ENCODE data around the gene SCN3A.

Gene SCN3A

GRCh38 chr2:165203689-165204559, at the start of gene SCN3A:
Gene SCN3A (minus strand): TSS chr2:165204050. CDS start chr2:165176394, 27,656 bp downstream.
- Histone ChIP-seq H3K4me3 (ENCODE audit: low read depth, low read length) (no peak within 1 kb of the TSS), H3K9ac (ENCODE audit: low read depth, low read length) (no peak within 1 kb of the TSS), H3K27me3 (ENCODE audit: control insufficient read depth, insufficient read depth, low read length) (no peaks in the 10 kb centered on the region), H3K9me3 (ENCODE audit: control insufficient read depth, insufficient read depth, low read length) (no peaks in the 10 kb centered on the region), H3K4me1 (ENCODE audit: control insufficient read depth, insufficient read depth, low read length) (no peaks in the 10 kb centered on the region), H3K36me3 (ENCODE audit: control insufficient read depth, insufficient read depth, low read length) (no peaks in the 10 kb centered on the region)

- Histone ChIP-seq H3K36me3 (ENCODE audit: control insufficient read depth, insufficient read depth, low read length) (no peaks in the 10 kb centered on the region), H3K9ac (ENCODE audit: low read depth, low read length) (no peak overlapping the region), H3K4me3 (ENCODE audit: low read depth, low read length) (no peak overlapping the region), H3K4me1 (ENCODE audit: control insufficient read depth, insufficient read depth, low read length) (no peaks in the 10 kb centered on the region), H3K9me3 (ENCODE audit: control insufficient read depth, insufficient read depth, low read length) (no peaks in the 10 kb centered on the region), H3K27me3 (ENCODE audit: control insufficient read depth, insufficient read depth, low read length) (no peaks in the 10 kb centered on the region)
These were observed 49.3 kb upstream of the SCN3A start for GRCh38 chr2:165253178-165253577.

DNA sequence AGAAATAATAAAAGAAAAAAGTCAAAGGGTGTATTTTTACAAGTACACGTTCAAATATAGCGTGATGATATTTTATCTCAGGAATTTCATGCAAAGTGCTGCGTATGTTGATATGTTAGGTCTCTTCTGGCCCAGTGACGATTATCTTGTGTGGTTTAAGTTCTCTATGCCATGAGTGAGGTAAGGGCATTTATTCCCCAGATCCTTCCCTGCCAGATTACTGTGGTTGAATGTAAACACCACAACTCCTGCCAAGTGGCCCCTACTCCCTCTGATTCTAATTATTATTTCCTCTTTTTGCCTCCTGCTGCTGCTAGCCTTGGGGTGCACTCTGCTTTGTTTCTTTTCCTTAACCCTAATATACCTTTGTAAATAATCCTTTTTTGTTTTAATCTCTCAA, 47.5 kb upstream of the SCN3A start:
- no peaks in the 10 kb centered on the region for H3K4me1 ChIP-seq (ENCODE audit: control insufficient read depth, insufficient read depth, low read length)
- H3K36me3 ChIP-seq (ENCODE audit: control insufficient read depth, insufficient read depth, low read length): no peaks in the 10 kb centered on the region
- no peaks in the 10 kb centered on the region for H3K9me3 ChIP-seq (ENCODE audit: control insufficient read depth, insufficient read depth, low read length)
- H3K4me3 ChIP-seq (ENCODE audit: low read depth, low read length): no peak overlapping the region
- no peaks in the 10 kb centered on the region for H3K27me3 ChIP-seq (ENCODE audit: control insufficient read depth, insufficient read depth, low read length)
- no peak overlapping the region for H3K9ac ChIP-seq (ENCODE audit: low read depth, low read length)

DNA sequence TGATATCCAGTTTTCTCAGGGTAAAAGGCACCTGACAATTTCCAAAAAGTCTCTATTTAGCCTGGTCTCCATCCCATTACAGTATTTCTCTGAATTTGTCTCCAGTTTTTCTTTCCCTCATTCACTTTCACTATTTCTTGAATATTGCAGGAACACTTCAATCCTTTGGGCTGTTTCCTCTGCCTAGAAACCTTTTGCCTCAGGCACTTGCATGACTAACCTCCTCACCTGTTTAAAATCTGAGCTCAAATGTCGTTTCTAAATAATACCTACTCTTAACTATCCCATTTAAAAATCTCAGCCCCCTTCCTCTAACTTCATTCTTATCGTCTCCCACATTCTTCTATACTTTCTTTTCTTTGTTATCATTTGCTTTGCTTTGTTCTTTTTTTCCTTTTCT, 44.4 kb upstream of the SCN3A start:
- no peaks in the 10 kb centered on the region for H3K36me3 ChIP-seq (ENCODE audit: control insufficient read depth, insufficient read depth, low read length)
- no peak overlapping the region for H3K4me3 ChIP-seq (ENCODE audit: low read depth, low read length)
- no peaks in the 10 kb centered on the region for H3K9me3 ChIP-seq (ENCODE audit: control insufficient read depth, insufficient read depth, low read length)
- H3K27me3 ChIP-seq (ENCODE audit: control insufficient read depth, insufficient read depth, low read length): no peaks in the 10 kb centered on the region
- no peak overlapping the region for H3K9ac ChIP-seq (ENCODE audit: low read depth, low read length)
- H3K4me1 ChIP-seq (ENCODE audit: control insufficient read depth, insufficient read depth, low read length): no peaks in the 10 kb centered on the region

DNA sequence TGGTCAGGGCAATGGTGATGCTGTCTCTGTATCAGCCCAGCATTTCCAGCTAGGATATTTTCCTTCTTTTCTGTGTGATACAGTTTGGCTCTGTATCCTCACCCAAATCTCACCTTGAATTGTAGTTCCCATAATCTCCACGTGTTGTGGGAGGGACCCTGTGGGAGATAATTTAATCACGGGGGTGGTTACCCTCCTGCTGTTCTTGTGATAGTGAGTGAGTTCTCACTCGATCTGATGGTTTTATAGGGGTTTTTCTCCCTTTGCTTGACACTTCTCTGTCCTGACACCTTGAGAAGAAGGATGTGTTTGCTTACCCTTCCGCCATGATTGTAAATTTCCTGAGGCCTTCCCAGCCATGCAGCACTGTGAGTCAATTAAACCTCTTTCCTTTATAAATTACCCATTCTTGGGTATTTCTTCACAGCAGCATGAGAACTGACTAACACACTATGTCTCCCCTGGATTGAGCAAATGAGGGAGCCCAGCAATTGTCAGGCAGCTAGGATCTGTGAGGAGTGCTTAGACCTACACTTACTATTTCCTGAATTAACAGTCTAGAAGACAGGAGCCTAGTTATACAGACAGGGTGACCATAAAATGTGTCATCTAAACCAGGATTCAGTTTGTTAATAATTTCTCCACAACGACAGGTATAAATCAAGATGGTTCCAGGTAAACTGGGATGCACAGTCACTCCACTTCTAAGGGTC, 41.4 kb upstream of the SCN3A start:
- H3K9me3 ChIP-seq (ENCODE audit: control insufficient read depth, insufficient read depth, low read length): no peaks in the 10 kb centered on the region
- H3K36me3 ChIP-seq (ENCODE audit: control insufficient read depth, insufficient read depth, low read length): no peaks in the 10 kb centered on the region
- no peak overlapping the region for H3K4me3 ChIP-seq (ENCODE audit: low read depth, low read length)
- no peak overlapping the region for H3K9ac ChIP-seq (ENCODE audit: low read depth, low read length)
- no peaks in the 10 kb centered on the region for H3K27me3 ChIP-seq (ENCODE audit: control insufficient read depth, insufficient read depth, low read length)
- no peaks in the 10 kb centered on the region for H3K4me1 ChIP-seq (ENCODE audit: control insufficient read depth, insufficient read depth, low read length)

GRCh38 chr2:165240916-165241315, 37.1 kb upstream of the SCN3A start:
- H3K36me3 ChIP-seq (ENCODE audit: control insufficient read depth, insufficient read depth, low read length): no peaks in the 10 kb centered on the region
- H3K4me1 ChIP-seq (ENCODE audit: control insufficient read depth, insufficient read depth, low read length): no peaks in the 10 kb centered on the region
- H3K9ac ChIP-seq (ENCODE audit: low read depth, low read length): no peak overlapping the region
- no peaks in the 10 kb centered on the region for H3K27me3 ChIP-seq (ENCODE audit: control insufficient read depth, insufficient read depth, low read length)
- H3K9me3 ChIP-seq (ENCODE audit: control insufficient read depth, insufficient read depth, low read length): no peaks in the 10 kb centered on the region
- no peak overlapping the region for H3K4me3 ChIP-seq (ENCODE audit: low read depth, low read length)

- Histone ChIP-seq H3K9ac (ENCODE audit: low read depth, low read length) (no peak overlapping the region), H3K27me3 (ENCODE audit: control insufficient read depth, insufficient read depth, low read length) (no peaks in the 10 kb centered on the region), H3K36me3 (ENCODE audit: control insufficient read depth, insufficient read depth, low read length) (no peaks in the 10 kb centered on the region), H3K4me1 (ENCODE audit: control insufficient read depth, insufficient read depth, low read length) (no peaks in the 10 kb centered on the region), H3K9me3 (ENCODE audit: control insufficient read depth, insufficient read depth, low read length) (no peaks in the 10 kb centered on the region), H3K4me3 (ENCODE audit: low read depth, low read length) (no peak overlapping the region)
These were observed 36.1 kb upstream of the SCN3A start for GRCh38 chr2:165239856-165240515.

DNA sequence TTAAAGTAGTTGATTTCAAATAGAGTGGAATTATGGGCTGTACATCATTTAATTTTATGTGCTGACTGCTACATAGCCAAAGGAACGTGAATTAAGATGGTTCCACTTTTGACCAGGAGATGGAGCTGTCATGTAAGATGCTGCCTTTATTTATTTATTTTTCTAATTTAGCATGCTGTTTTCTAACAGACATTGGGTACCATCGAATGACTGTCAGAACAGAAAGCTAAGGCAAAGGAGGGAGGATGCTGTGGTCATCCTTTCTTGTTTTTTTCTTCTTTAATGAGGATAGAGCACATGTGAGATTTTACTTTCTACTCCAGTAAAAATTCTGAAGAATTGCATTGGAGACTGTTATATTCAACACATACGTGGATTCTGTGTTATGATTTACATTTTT, 35.4 kb upstream of the SCN3A start, which contains the start of gene SCN2A:
SCN2A (plus strand) TSS at position 185 of the 400 bp plus-strand sequence. CDS start 56,410 bp downstream, outside the sequence.
- Histone ChIP-seq H3K9ac (ENCODE audit: low read depth, low read length) (no peak within 1 kb of the TSS), H3K36me3 (ENCODE audit: control insufficient read depth, insufficient read depth, low read length) (no peaks in the 10 kb centered on the region), H3K27me3 (ENCODE audit: control insufficient read depth, insufficient read depth, low read length) (no peaks in the 10 kb centered on the region), H3K4me3 (ENCODE audit: low read depth, low read length) (no peak within 1 kb of the TSS), H3K9me3 (ENCODE audit: control insufficient read depth, insufficient read depth, low read length) (no peaks in the 10 kb centered on the region), H3K4me1 (ENCODE audit: control insufficient read depth, insufficient read depth, low read length) (no peaks in the 10 kb centered on the region)

DNA sequence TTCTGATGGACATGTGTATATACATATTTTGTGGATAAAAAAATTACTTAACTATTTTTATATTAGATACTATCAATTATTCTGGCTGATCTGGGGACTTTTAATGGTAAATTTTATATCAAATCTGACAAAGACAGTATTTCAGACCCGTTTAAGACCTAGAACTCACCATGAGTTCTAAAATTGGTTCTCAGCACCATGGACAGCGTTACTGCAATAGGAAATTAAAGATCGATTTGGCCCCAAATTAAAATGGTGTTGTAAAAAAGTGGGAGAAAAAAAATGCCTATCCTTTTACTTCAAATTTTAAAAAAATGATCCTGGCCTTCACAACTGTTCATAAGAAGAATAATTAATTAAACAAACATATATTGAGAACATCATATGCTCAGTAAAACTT, 34.4 kb upstream of the SCN3A start:
- no peak overlapping the region for H3K9ac ChIP-seq (ENCODE audit: low read depth, low read length)
- H3K4me3 ChIP-seq (ENCODE audit: low read depth, low read length): no peak overlapping the region

GRCh38 chr2:165237056-165237455, 33.2 kb upstream of the SCN3A start:
- H3K36me3 ChIP-seq (ENCODE audit: control insufficient read depth, insufficient read depth, low read length): no peaks in the 10 kb centered on the region
- H3K9me3 ChIP-seq (ENCODE audit: control insufficient read depth, insufficient read depth, low read length): no peaks in the 10 kb centered on the region
- no peak overlapping the region for H3K4me3 ChIP-seq (ENCODE audit: low read depth, low read length)

More for the DNA sequence above, 34.4 kb upstream of the SCN3A start:
- no peaks in the 10 kb centered on the region for H3K36me3 ChIP-seq (ENCODE audit: control insufficient read depth, insufficient read depth, low read length)
- H3K27me3 ChIP-seq (ENCODE audit: control insufficient read depth, insufficient read depth, low read length): no peaks in the 10 kb centered on the region
- no peaks in the 10 kb centered on the region for H3K4me1 ChIP-seq (ENCODE audit: control insufficient read depth, insufficient read depth, low read length)
- H3K9me3 ChIP-seq (ENCODE audit: control insufficient read depth, insufficient read depth, low read length): no peaks in the 10 kb centered on the region

GRCh38 chr2:165227571-165227970, 23.7 kb upstream of the SCN3A start:
- Histone ChIP-seq H3K4me3 (ENCODE audit: low read depth, low read length) (no peak overlapping the region), H3K27me3 (ENCODE audit: control insufficient read depth, insufficient read depth, low read length) (no peaks in the 10 kb centered on the region), H3K9me3 (ENCODE audit: control insufficient read depth, insufficient read depth, low read length) (no peaks in the 10 kb centered on the region), H3K36me3 (ENCODE audit: control insufficient read depth, insufficient read depth, low read length) (no peaks in the 10 kb centered on the region), H3K9ac (ENCODE audit: low read depth, low read length) (no peak overlapping the region), H3K4me1 (ENCODE audit: control insufficient read depth, insufficient read depth, low read length) (no peaks in the 10 kb centered on the region)

More at GRCh38 chr2:165237056-165237455, 33.2 kb upstream of the SCN3A start:
- H3K4me1 ChIP-seq (ENCODE audit: control insufficient read depth, insufficient read depth, low read length): no peaks in the 10 kb centered on the region
- no peaks in the 10 kb centered on the region for H3K27me3 ChIP-seq (ENCODE audit: control insufficient read depth, insufficient read depth, low read length)
- H3K9ac ChIP-seq (ENCODE audit: low read depth, low read length): no peak overlapping the region
